PC-9 (cell line): ENCODE results near the gene DGKG. TPM values are rescaled to one million over a fixed set of nuclear protein-coding genes. Genes with fewer than 3 reads are reported as not detected.
A peak's percentile ranks its signal among the peaks of the same experiment; 100 is the strongest.

Source experiments
- BruUV-seq: library from RNA; stranded (reverse); fragments of 400-500 nt; replicated peaks from 2 replicates; lab custom pipeline; 2021; lab: Mats Ljungman, UMichigan
- CTCF ChIA-PET: fragments of 300-600 bp; sonication (Branson Sonifier 250); formaldehyde crosslinking; loops from one replicate; lab custom pipeline; 2022; ENCODE audit warnings: antibody characterized with exemption; lab: Charles Lee
- POLR2A ChIA-PET: fragments of 300-600 bp; sonication (Branson Sonifier 250); formaldehyde crosslinking; loops from one replicate; lab custom pipeline; 2022; ENCODE audit warnings: antibody characterized with exemption; ENCODE audit not compliant: unreplicated experiment; lab: Charles Lee
- DNase-seq, 2 experiments: peaks; one replicate each; pipeline versions ENCODE4 v3.0.0 to v3.0.0-alpha.2; 2015 to 2022; ENCODE audit warnings: mixed read lengths in 1 of 2
- H2AFZ ChIP-seq: fragments of 200-600 bp; sonication (generic); 2 replicates; pipeline ENCODE4 v1.8.1; 2017; ENCODE audit warnings: antibody characterized with exemption
- H3F3A ChIP-seq: fragments of 200-600 bp; sonication (generic); 2 replicates; pipeline ENCODE4 v1.8.1; 2017; ENCODE audit warnings: antibody characterized with exemption, mild to moderate bottlenecking, low read depth; ENCODE audit not compliant: insufficient read depth
- H3K27ac ChIP-seq: fragments of 200-600 bp; sonication (generic); 2 replicates; pipeline ENCODE4 v1.6.1; 2016; ENCODE audit warnings: mixed run types
- H3K27me3 ChIP-seq: fragments of 200-600 bp; sonication (generic); 2 replicates; pipeline ENCODE4 v1.6.1; 2016; ENCODE audit warnings: low read depth, mixed run types; ENCODE audit not compliant: insufficient read depth
- H3K36me3 ChIP-seq: fragments of 200-600 bp; sonication (generic); 2 replicates; pipeline ENCODE4 v1.6.1; 2016; ENCODE audit warnings: low read depth, mixed run types
- H3K4me1 ChIP-seq: fragments of 200-600 bp; sonication (generic); replicated peaks from 2 replicates; pipeline ENCODE4 v1.6.1; 2016; ENCODE audit warnings: mixed run types; ENCODE audit not compliant: insufficient read depth
- H3K4me2 ChIP-seq: fragments of 200-600 bp; sonication (generic); 2 replicates; pipeline ENCODE4 v1.6.1; 2017; ENCODE audit warnings: mixed run types
- H3K4me3 ChIP-seq: fragments of 200-600 bp; sonication (generic); 2 replicates; pipeline ENCODE4 v1.6.1; 2016; ENCODE audit warnings: mixed run types
- H3K79me2 ChIP-seq: fragments of 200-600 bp; sonication (generic); 2 replicates; pipeline ENCODE4 v1.6.1; 2017; ENCODE audit warnings: low read depth, mixed run types
- H3K9me2 ChIP-seq: fragments of 200-600 bp; sonication (generic); 2 replicates; pipeline ENCODE4 v1.8.1; 2017; ENCODE audit warnings: mild to moderate bottlenecking; ENCODE audit not compliant: insufficient read depth
- H3K9me3 ChIP-seq: fragments of 200-600 bp; sonication (generic); 2 replicates; pipeline ENCODE4 v1.8.1; 2016; ENCODE audit warnings: low read depth; ENCODE audit not compliant: insufficient read depth
- H4K20me1 ChIP-seq: fragments of 200-600 bp; sonication (generic); 2 replicates; pipeline ENCODE4 v1.8.1; 2017; ENCODE audit not compliant: insufficient read depth
- CTCF ChIP-seq: fragments of 200-600 bp; sonication (generic); conservative IDR thresholded peaks from 2 replicates; pipeline ENCODE4 v1.6.1; 2017; ENCODE audit warnings: mixed run types, antibody characterized with exemption, mild to moderate bottlenecking, moderate library complexity
- EZH2 ChIP-seq: fragments of 200-600 bp; sonication (generic); IDR thresholded peaks from 2 replicates; pipeline ENCODE4 v1.8.0; 2017; ENCODE audit warnings: antibody characterized with exemption, low read depth
- intact Hi-C: fragments of 100-400 bp; cut with micrococcal nuclease; formaldehyde crosslinking; loops from one replicate; pipeline ENCODE4 v1.10.0; 2022; ENCODE audit not compliant: unreplicated experiment
- total RNA-seq: library from RNA; stranded (reverse); gene quantifications from 2 replicates; pipeline ENCODE4 v1.2.3, GENCODE V29; 2021

Gene DGKG
- total RNA-seq, 1 experiment from 2014 or later, result 20.0 TPM

GRCh38 chr3:186327912-186328487, 34.0 kb downstream of the DGKG start:
- Histone ChIP-seq H3K9me3 (no peaks in the 10 kb centered on the region), H3K36me3 (no peaks in the 10 kb centered on the region), H2AFZ (no peak overlapping the region), H3K4me1 (no peaks in the 10 kb centered on the region), H3K27me3 (peaks cover 95% of the 10 kb centered on the region), H3K4me3 (no peak overlapping the region), H3F3A (no peaks in the 10 kb centered on the region), H3K27ac (no peak overlapping the region), H3K4me2 (no peak overlapping the region), H3K9me2 (no peaks in the 10 kb centered on the region), H4K20me1 (no peaks in the 10 kb centered on the region; the same call in 1 of the 2 replicates), H3K79me2 (no peaks in the 10 kb centered on the region)
- POLR2A ChIA-PET, result no interaction called here
- no peak for DNase-seq
- CTCF ChIA-PET, result no interaction called here
- no TSS peak for BruUV-seq
- intact Hi-C loops, result no loop called here
- no peak for TF ChIP-seq CTCF
- no peak for TF ChIP-seq EZH2

GRCh38 chr3:186322761-186323160, 39.3 kb downstream of the DGKG start:
- no peaks in the 10 kb centered on the region for H3K4me1 ChIP-seq
- intact Hi-C loops, result no loop called here
- no peak overlapping the region for H3K4me2 ChIP-seq
- CTCF ChIA-PET, result no interaction called here
- H3K9me3 ChIP-seq, result no peaks in the 10 kb centered on the region
- peak in 1 of 2 experiments; percentile 21 for DNase-seq
- H2AFZ ChIP-seq, result no peak overlapping the region
- H3K4me3 ChIP-seq, result no peak overlapping the region
- H3K79me2 ChIP-seq, result no peaks in the 10 kb centered on the region
- TF ChIP-seq CTCF, result no peak
- no peak for TF ChIP-seq EZH2
- peaks cover 95% of the 10 kb centered on the region for H3K27me3 ChIP-seq
- no peaks in the 10 kb centered on the region for H3K9me2 ChIP-seq
- H3K27ac ChIP-seq, result no peak overlapping the region
- H3K36me3 ChIP-seq, result no peaks in the 10 kb centered on the region
- BruUV-seq, result no TSS peak
- no peaks in the 10 kb centered on the region; the same call in 1 of the 2 replicates for H4K20me1 ChIP-seq
- POLR2A ChIA-PET, result no interaction called here
- no peaks in the 10 kb centered on the region for H3F3A ChIP-seq

GRCh38 chr3:186321746-186322145, 40.3 kb downstream of the DGKG start:
- no peak overlapping the region for H3K27ac ChIP-seq
- H3K9me3 ChIP-seq, result no peaks in the 10 kb centered on the region
- H3K79me2 ChIP-seq, result no peaks in the 10 kb centered on the region
- BruUV-seq, result no TSS peak
- H4K20me1 ChIP-seq, result no peaks in the 10 kb centered on the region; the same call in 1 of the 2 replicates
- TF ChIP-seq CTCF (no peak), EZH2 (no peak)
- H3K27me3 ChIP-seq, result peaks cover 95% of the 10 kb centered on the region
- H3K36me3 ChIP-seq, result no peaks in the 10 kb centered on the region
- intact Hi-C loops, result no loop called here
- no peaks in the 10 kb centered on the region for H3K9me2 ChIP-seq
- ChIA-PET CTCF (no interaction called here), POLR2A (no interaction called here)
- H2AFZ ChIP-seq, result no peak overlapping the region
- no peak overlapping the region for H3K4me3 ChIP-seq
- no peak for DNase-seq
- no peaks in the 10 kb centered on the region for H3F3A ChIP-seq
- no peak overlapping the region for H3K4me2 ChIP-seq
- no peaks in the 10 kb centered on the region for H3K4me1 ChIP-seq
